MCF 10A (cell line): ENCODE results near the gene NFASC. TPM values are rescaled to one million over a fixed set of nuclear protein-coding genes. Genes with fewer than 3 reads are reported as not detected.

Source experiments
- BruUV-seq: library from RNA; stranded (reverse); fragments of 400-500 nt; replicated peaks from 2 replicates; lab custom pipeline; 2021; lab: Mats Ljungman, UMichigan
- CTCF ChIA-PET: fragments of 300-600 bp; sonication (Branson Sonifier 250); formaldehyde crosslinking; extraction: SDS; loops from one replicate; lab custom pipeline; 2021; ENCODE audit warnings: antibody characterized with exemption, inconsistent platforms; lab: Yijun Ruan, JAX
- POLR2A ChIA-PET: fragments of 300-600, 350-650 bp; sonication (Branson Sonifier 250); formaldehyde crosslinking; extraction: SDS; loops from one replicate; lab custom pipeline; 2020; ENCODE audit warnings: antibody characterized with exemption, inconsistent platforms; lab: Yijun Ruan, JAX
- DNase-seq: peaks from one replicate; pipeline ENCODE4 v3.0.0-alpha.2; 2018; ENCODE audit not compliant: unreplicated experiment
- H3K27ac Mint-ChIP-seq: one replicate; pipeline ENCODE4 v1.8.0; 2022; ENCODE audit warnings: mild to moderate bottlenecking, low read depth, mixed read lengths; ENCODE audit not compliant: unreplicated experiment
- H3K27me3 Mint-ChIP-seq: one replicate; pipeline ENCODE4 v1.8.0; 2022; ENCODE audit warnings: mixed read lengths; ENCODE audit not compliant: insufficient read depth, unreplicated experiment
- H3K36me3 Mint-ChIP-seq: one replicate; pipeline ENCODE4 v1.8.0; 2022; ENCODE audit warnings: mild to moderate bottlenecking, moderate library complexity, mixed read lengths; ENCODE audit not compliant: insufficient read depth, unreplicated experiment
- H3K4me1 Mint-ChIP-seq: one replicate; pipeline ENCODE4 v1.8.0; 2022; ENCODE audit warnings: mixed read lengths; ENCODE audit not compliant: insufficient read depth, unreplicated experiment
- H3K4me3 Mint-ChIP-seq: one replicate; pipeline ENCODE4 v1.8.0; 2022; ENCODE audit warnings: mild to moderate bottlenecking, moderate library complexity, mixed read lengths; ENCODE audit not compliant: unreplicated experiment
- H3K9me3 Mint-ChIP-seq: one replicate; pipeline ENCODE4 v1.8.0; 2022; ENCODE audit warnings: mixed read lengths; ENCODE audit not compliant: unreplicated experiment
- intact Hi-C: fragments of 100-400 bp; cut with micrococcal nuclease; formaldehyde crosslinking; loops from 2 replicates; pipeline ENCODE4 v1.14.1; 2022
- total RNA-seq: library from RNA; stranded (reverse); gene quantifications from 2 replicates; pipeline ENCODE4 v1.2.3, GENCODE V29; 2022
- TF ChIP-seq, protein P1 (sequence below): fragments of 200-600 bp; IDR thresholded peaks from one replicate; pipeline ENCODE4 v1.8.0; 2022; ENCODE audit warnings: antibody characterized with exemption, mild to moderate bottlenecking; ENCODE audit not compliant: unreplicated experiment

Gene NFASC
- total RNA-seq, 1 experiment from 2014 or later, result 0.98 TPM

- intact Hi-C loops, result no loop called here
- Mint-ChIP-seq H3K4me3 (no peak overlapping the region), H3K36me3 (no peaks in the 10 kb centered on the region), H3K9me3 (no peaks in the 10 kb centered on the region), H3K27me3 (peaks cover 36% of the 10 kb centered on the region), H3K27ac (no peak overlapping the region), H3K4me1 (no peaks in the 10 kb centered on the region)
- BruUV-seq, result no TSS peak
- DNase-seq, result no peak
- TF ChIP-seq, protein P1, sequence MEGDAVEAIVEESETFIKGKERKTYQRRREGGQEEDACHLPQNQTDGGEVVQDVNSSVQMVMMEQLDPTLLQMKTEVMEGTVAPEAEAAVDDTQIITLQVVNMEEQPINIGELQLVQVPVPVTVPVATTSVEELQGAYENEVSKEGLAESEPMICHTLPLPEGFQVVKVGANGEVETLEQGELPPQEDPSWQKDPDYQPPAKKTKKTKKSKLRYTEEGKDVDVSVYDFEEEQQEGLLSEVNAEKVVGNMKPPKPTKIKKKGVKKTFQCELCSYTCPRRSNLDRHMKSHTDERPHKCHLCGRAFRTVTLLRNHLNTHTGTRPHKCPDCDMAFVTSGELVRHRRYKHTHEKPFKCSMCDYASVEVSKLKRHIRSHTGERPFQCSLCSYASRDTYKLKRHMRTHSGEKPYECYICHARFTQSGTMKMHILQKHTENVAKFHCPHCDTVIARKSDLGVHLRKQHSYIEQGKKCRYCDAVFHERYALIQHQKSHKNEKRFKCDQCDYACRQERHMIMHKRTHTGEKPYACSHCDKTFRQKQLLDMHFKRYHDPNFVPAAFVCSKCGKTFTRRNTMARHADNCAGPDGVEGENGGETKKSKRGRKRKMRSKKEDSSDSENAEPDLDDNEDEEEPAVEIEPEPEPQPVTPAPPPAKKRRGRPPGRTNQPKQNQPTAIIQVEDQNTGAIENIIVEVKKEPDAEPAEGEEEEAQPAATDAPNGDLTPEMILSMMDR, result no peak
- POLR2A ChIA-PET, result interaction anchor here (0.6 kb wide), 1 partner anchor 77 kb away, joined by 5 read pairs; no protein-coding TSS in a partner anchor
- CTCF ChIA-PET, result interaction anchor here (1.3 to 1.6 kb wide), 2 partner anchors 28 to 143 kb away, joined by 3 to 8 read pairs; no protein-coding TSS in a partner anchor
Observed at GRCh38 chr1:204947747-204948146, 77.1 kb downstream of the NFASC start.

DNA sequence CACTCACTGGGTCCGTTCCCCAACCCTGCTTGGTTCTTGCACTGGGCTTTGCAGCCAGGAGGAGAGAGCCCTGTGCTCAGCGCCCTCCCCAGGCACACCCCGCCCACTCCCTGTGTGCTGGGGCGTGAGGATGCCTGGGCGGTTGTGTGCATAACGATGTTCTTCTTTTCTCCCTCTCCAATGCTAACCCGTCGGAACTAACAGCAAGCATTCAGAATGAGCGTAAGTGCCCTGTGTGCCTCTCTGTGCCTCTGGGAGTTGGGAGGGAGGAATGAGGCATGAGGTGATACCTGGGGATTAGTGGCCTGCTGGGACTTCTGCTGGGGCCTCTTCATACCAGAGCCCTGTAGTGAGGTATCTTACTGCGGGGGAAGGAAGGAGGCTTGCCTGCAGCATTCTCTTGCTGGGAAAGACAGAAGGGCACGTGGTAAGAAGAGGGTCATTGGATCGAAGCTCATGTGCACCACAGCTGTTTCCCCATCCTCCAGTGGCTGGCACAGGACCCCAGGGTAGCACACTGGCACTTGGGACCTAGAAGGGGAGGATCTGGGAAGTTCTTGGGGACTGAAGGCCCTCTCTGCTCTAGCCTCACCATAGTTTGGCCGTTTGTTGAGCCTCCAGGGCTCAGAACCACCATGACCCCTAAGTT lies 79.8 kb downstream of the NFASC start:
- H3K27me3 Mint-ChIP-seq, result peaks cover 61% of the 10 kb centered on the region
- DNase-seq, result no peak
- no peak overlapping the region for H3K4me3 Mint-ChIP-seq
- no TSS peak for BruUV-seq
- no peaks in the 10 kb centered on the region for H3K36me3 Mint-ChIP-seq
- POLR2A ChIA-PET, result interaction anchor here (1.2 to 2.2 kb wide), 2 partner anchors 10 to 14 kb away, joined by 3 to 5 read pairs; no protein-coding TSS in a partner anchor
- H3K9me3 Mint-ChIP-seq, result no peaks in the 10 kb centered on the region
- no peak overlapping the region for H3K27ac Mint-ChIP-seq
- CTCF ChIA-PET, result interaction anchor here (0.6 to 2.4 kb wide), 5 partner anchors 22 to 306 kb away, joined by 3 to 12 read pairs (median 4); no protein-coding TSS in a partner anchor
- intact Hi-C loops, result no loop called here
- H3K4me1 Mint-ChIP-seq, result no peaks in the 10 kb centered on the region
- TF ChIP-seq, protein P1, result no peak

DNA sequence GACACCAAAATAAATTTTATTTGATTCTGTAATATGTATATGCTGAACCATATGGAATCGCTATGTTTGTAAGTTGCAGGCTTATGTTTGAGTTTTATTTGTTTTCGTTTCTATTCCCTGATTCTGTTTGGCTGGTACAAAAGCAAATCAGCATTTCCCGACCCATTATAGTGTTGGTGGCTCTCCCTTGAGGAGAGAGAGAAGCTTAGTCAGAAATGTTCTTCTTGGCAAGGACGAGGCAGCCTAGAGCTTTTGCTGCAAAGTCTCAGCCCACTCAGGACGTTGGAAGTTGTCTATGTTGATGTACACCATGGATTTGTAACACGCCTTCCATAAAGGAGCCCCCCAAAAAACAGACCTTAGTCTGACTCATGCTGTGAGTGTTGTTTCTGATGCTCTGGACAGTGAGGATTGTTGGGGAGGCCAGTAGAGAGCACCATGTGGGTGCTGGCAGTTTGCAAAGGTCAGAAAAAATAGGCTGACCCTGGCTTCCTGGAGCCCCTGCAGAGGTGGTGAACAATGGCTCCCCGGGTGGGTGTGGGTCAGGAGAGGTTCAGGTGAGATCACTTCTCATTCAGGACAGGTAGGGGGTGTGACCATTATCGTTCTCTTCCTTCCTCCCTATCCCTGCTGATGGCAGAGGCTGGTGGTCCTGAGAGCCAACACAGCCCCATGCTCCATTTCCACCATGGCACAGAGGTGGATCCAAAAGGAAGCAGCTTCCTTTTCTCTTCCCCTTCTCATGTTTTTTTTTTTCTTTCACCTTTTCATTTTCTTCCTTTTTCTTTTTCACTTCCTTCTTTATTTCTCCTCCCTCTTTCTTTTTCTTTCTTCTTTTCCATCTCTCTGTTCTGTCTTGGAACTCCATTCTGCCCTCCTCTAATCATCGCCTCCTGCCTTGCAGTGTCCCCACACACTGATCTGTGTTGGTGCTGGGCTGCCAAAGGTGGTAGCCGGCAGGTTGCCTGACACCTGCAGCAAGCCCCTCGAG lies 88.0 kb downstream of the NFASC start:
- TF ChIP-seq, protein P1, result no peak
- Mint-ChIP-seq H3K27me3 (peaks cover 91% of the 10 kb centered on the region), H3K9me3 (no peaks in the 10 kb centered on the region), H3K27ac (no peak overlapping the region), H3K36me3 (no peaks in the 10 kb centered on the region), H3K4me1 (no peaks in the 10 kb centered on the region), H3K4me3 (no peak overlapping the region)
- ChIA-PET POLR2A (interaction anchor here (1.1 kb wide), 1 partner anchor 14 kb away, joined by 3 read pairs; no protein-coding TSS in a partner anchor), CTCF (interaction anchor here (0.6 to 1.3 kb wide), 4 partner anchors 15 to 103 kb away, joined by 3 to 6 read pairs (median 3); no protein-coding TSS in a partner anchor)
- DNase-seq, result no peak
- intact Hi-C loops, result no loop called here
- BruUV-seq, result no TSS peak
